Measurements from ENCODE around the gene ERC1.
"Not testable (repeated sequence)": the region's sequence is repeated elsewhere in the genome, so short reads cannot be mapped to it uniquely, and the experiment has no call there.

The ERC1 gene

DNA sequence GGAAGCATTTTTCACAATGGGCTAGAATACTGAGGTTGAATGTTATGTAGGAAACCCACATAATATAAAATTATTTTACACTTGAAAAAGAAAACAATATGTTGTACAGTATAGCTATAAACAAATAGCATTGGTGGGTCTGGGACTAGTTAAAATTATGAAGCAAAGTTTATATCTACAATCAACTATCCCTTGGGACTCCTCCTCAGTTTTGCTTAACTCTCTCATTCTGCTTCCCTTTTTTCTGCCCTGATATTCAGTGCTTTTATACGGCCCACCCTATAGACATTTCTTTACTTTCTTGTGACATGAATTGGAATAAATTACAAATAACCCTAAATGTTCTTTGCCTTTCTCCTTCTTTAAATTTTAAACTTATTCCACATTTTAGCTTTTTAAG, 302.9 kb downstream of the ERC1 start:
- no peak for DNase-seq

DNA sequence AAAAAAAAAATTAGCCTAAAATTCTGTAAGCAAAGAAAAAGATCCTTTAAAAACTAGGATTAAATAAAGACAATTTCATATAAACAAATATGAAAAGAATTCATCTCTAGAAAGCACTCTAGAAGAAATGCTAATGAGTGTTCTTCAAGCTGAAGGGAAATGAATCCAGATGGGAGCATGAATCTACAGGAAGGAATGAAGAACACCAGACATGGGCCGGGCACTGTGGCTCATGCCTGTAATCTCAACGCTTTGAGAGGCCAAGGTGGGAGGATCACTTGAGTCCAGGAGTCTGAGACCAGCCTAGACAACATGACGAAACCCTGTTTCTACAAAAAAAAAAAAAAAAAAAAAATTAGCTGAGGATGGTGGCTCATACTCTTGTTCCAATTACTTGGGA, 306.2 kb downstream of the ERC1 start:
- DNase-seq = no peak

DNA sequence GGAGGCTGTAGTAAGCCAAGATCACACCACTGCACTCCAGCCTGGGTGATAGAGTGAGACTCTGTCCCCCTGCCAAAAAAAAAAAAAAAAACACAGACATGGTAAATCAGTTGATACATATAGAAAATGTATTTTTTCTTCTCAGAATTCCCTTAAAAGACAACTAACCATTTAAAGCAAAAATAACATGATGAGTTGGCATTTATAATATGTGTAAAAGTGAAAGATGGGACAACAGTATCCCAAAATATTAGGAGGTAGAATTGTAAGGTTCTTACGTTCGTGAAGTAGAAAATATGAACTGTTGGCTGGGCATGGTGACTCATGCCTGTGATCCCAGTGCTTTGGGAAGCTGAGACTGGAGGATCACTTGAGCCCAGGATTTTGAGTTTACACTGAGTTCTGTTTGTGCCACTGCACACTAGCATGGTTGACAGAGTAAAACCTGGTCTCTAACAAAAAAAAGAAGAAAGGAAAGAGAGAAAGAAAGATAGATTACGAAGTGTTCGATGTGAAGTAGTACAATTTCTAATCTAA, 306.7 kb downstream of the ERC1 start:
- no peak for DNase-seq

DNA sequence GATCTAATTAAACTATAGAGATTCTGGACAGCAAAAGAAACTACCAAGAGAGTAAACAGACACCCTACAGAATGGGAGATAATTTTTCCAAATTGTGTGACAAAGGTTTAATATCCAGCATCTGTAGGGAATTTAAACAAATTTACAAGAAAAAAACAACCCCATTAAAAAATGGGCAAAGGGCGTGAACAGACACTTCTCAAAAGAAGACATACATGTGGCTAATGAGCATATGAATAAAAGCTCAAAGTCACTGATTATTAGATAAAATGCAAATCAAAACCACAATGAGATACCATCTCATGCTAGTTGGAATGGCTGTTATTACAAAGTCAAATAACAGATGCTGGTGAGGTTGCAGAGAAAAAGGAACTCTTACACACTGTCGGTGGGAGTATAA, 309.4 kb downstream of the ERC1 start:
- DNase-seq = no peak

DNA sequence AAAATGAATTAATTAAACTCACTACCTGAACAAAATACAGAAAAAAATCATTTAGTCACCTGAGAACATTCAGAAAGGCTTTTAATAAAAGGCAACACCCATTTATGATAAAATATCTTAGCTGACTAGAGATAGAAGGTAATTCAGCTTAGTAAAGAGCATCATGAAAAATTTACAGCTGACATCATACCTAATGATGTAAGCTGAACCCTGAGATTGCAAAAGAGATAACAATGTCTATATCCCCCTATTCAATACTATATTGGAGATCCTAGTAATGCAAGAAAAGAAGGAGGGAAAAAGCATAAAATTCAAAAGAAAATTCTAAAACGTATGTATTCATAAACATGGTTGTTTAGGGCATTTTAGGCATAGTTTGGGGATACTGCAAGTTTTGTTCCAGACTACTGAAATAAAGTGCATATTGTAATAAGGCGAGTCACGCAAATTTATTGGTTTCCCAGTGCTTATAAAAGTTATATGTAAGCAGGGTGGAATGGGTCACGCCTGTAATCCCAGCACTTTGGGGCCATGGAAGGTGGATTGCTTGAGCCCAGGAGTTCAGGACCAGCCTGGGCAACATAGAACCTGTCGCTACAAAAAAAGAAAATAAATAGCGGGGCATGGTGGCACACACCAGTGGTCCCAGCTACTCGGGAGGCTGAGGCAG, 311.3 kb downstream of the ERC1 start:
- DNase-seq = no peak

DNA sequence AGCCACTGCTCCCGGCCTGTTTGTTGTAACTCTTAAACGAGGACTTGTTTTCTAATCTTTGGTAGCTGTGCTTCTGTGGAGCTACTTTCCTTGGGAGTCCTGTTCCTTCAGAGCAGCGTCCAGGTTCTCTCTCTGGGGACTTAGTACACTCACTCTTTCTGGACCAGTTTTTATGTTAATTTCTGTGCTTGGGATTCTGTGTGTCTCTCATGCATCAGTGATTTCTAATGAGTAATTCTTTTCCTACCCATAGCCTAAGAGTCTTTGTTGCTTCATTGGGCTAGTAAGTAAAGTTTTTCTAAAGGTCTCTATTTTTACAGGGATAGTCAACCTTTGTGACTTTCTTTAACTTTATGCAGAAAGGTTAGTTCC, 314.0 kb downstream of the ERC1 start:
- no peak for DNase-seq

DNA sequence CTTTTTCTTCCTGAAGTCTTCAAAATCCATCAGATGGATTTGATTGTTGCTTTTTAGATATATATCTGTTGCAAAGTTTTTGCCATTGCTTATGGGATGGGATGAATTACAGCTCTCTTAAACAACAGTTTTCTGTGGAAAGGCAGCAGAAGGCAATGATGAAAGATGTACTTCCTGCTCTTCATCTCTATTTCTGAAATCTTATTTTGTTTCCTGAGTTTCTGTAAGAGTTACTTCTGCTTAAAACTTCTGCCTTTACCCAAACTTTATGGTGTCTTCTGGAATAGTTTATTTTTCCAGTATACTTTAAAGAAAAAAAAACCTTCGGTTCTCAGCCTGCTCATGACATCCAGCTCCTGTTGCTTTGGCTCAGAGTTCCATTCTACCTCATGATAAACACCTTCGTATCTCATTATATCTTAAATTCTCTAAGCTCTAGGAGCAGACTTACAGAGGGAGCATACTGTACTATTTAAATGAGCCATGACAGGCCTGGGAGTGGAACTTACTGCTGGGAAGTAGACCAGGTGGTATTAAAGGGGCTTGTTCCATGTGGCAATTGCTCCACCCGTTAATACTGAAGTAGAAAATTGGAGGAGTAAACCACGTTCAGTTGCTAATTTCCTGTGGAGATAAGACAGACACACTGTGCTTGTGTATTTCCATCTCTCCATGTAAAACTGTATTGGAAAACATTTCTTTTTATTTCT, 314.9 kb downstream of the ERC1 start:
- no peak for DNase-seq

DNA sequence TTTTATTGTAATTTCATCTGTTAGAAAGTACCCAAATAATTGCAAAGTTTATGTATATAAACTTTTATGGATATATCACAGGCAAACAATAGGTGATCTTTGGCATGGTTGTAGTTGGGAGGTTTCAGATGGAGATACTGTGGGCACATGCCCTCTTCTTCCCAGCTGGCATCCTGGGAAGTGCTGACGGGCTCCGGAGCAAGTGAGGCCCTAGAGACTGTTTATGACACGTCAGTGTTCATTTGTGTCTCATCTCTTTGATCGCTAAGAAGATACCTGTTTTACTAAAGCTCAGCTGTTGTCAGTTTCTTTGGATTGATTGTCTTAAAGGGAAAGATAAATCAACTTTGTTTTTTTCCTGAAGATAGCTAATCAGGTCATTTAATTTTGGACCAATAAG, 315.8 kb downstream of the ERC1 start:
- no peak for DNase-seq

DNA sequence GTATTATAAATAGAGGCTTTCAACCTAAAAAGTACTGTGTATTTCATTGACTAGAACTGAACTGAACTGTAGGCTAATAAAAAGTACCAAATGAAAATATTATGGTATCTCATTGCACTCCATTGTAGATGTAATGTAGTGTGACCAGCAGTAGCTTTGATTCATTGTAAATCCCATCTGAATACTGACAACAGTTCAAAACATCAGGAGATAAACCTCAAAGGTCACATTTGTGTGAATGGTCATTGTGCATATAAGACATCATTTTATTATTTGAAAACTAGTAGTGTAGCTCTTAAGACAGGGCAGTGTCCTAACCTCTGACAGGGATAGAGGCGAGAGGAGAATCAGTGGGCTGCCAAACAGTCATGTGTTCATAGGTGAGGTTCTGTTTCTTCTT, 316.8 kb downstream of the ERC1 start:
- DNase-seq = no peak

DNA sequence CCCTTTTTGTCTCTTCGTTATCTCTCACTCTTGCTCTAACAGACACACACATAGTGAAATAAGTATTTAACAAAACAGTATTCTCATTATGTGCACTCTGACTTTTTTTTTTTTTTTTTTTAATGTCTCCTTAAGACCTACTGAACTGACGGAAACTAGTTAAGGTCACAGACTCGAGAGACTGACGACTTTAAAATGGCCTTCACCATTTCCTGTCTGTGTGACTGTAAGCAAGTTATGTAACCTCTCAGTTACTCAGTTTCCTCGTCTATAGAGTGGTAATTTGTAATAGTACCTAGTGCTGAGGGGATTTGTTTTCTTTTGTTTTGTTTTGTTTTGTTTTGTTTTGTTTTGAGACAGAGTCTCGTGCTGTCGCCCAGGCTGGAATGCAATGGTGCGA, 318.6 kb downstream of the ERC1 start:
- DNase-seq = no peak

DNA sequence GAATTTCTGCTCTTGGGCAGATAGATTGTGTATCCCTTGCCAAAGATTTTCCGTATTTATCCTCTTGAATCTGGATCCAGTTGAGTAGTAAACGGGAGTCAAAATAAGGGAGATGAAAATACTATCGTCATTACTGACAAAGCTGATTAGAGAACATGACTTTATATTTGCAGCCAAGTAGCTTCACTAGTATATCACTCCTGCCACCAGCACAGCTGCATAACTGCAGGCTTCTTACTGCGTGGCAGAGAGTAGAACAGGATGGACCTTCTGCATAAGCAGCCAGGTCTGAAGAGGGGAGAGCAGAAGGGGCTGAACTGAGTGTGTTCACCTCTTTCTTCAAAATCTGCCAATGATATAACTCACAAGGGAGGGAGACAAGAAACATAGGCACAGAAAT, 319.6 kb downstream of the ERC1 start:
- DNase-seq = no peak

DNA sequence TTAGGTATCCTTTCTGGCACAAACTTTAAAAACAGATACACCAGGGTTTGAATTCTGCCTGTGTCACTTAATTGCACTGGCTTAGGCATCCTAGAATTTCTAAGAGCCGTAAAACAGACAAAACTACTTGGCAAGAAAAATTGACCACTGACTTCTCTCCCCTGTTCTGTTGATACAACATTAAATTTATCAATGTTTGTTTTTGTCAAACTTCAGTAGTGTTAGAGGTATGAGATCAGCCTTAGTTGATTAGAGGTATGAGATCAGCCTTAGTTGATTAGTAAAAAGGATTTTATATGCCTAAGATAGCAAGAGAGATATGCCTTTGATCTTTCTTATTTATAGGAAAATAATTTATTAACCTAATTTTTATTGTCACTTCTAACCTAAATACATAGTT, 320.1 kb downstream of the ERC1 start:
- DNase-seq = no peak

DNA sequence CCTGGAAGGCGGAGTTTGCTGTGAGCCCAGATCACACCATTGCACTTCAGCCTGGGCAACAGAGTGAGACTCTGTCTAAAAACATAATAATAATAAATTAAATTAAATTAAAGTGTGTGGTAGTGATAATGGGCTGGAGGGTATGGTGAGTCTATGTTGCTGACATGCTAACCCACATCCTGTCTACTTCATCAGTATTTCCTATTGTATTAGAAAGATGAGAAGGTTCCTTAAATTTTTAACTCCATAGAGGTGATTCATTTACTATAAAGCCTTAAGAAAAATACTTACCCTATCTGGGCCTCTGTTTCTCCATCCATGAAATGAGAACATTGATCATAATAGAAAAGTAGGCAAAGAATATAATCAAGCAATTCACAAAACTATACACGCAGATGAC, 322.9 kb downstream of the ERC1 start:
- no peak for DNase-seq

DNA sequence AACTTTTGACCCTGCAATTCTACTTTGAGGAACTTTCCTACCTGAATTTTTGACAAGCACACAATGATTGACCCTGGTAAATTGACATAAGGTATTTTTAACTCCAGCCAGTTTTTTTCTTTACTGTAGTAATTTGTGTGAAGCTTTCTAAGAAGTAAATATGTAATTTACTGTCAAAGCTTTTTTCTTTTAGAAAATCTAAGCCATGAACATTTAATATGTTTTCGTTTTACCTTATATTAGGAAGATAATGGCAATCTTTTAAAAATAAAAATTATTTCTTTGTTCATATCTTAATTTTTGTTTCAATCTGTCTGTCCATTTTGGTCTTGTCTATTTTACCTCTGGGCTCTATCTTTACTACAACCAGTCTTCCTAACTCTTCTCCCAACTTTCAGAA, 323.5 kb downstream of the ERC1 start:
- no peak for DNase-seq

DNA sequence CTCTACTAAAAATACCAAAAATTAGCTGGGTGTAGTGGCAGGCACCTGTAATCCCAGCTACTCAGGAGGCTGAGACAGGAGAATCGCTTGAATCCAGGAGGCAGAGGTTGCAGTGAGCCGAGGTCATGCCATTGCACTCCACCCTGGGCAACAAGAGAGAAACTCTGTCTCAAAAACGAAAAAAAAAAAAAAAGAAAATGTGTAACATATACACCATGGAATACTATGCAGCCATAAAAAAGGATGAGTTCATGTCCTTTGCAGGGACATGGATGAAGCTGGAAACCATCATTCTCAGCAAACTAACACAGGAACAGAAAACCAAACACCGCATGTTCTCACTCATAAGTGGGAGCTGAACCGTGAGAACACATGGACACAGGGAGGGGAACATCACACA, 326.0 kb downstream of the ERC1 start:
- not testable (repeated sequence) for DNase-seq

DNA sequence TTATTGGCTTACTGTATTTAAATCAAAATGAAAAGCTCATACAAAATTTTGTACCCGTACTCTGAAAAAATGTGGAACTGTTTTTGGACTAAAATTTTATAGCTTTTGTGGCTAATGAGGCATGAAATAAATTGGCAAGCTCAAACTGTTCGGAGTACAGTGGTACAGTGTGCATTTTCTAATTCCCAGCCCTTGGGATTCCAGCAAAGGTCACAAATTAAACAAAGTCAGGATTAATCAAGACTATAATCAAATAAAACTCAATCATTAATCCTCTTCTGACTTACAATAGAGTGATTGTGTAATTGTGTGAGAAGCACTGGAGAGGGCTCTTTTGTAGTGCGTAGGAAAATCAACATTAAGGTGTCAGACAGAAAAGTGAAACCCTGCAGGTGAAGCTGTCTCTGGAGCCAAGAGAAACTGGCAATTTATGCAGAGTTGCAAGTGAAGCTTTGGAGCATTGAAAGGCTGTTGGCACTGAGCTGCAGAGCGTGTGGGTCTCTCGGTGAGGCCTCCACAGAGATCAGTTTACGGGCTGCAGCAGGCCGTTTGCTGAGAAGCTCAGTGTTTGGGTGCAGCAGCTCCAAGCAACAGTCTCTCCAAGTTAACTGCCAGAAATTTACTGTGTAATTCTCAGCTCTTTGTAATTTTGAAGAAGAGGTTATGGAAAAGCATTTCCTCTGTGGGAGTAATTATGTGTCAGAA, 327.5 kb downstream of the ERC1 start:
- DNase-seq = no peak

DNA sequence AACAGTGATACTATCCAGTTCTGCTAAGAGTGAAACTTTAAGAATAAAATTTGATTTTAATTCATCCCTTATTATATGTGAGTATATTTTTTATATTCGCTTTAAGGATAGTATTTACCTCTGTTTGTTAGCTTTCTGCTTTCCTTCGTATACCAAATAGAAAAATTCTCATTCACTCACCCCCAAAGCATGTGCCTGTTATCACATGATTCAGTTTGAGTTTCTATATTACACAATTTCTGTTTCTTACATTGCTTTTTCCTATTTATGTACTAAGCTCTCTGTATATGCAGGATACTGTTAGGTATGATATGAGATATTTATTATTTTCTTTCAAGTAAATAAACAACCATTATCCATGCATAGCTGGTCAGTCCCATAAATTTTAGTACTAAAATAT, 328.2 kb downstream of the ERC1 start:
- no peak for DNase-seq

DNA sequence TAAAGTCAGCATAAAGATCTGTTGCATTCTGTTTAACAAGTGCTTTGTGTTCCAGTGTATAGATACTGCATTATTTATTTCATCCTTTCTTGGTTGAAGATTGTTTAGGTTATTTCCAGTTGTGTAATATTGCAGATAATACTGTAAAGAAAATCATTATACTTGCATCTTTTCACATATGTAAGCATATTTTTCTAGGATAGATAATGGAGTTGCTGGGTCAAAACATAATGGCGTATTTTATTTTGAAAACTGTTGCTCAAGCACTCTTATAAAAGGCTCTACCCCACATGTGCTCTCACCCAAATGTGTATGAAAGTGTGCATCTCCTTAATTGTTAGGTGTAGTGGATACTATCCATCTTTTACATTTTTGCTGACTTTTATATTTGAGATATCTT, 329.0 kb downstream of the ERC1 start:
- DNase-seq = no peak

DNA sequence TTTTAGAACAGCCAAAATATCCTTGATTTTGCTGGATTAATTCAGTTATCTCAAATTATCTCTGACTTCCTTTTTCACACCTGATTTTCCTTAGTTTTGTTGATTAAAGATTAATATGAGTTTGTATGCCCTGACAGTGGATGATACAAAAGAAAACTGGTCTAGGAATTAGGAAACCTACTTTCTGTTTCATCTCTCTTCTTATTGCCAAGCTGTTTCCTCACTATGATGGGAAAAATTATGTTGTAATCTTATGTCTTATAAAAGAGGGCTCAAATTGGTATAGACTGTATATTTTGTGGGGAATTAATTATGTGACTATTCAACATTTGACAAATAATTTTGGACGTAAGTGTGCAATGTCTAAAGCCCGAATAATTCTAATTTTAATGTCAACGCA, 331.8 kb downstream of the ERC1 start:
- no peak for DNase-seq

DNA sequence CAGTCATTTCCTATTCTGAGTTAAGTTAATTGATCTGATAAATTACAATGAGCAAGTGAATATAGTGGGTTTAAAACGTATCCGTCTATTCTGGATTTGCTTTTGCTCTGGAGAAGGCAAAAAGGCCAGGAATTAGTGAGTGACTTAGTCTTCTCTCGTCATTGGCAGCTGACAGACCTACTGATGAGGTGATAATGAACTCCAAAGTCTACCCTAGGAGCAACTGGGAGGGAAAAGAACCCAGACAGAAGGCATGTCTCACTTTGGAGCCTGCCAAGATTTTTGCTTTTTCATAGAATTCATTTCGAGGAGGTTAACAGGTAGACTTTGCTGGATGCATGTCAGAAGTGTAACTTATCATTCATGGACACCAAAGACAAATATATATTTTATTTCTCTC, 333.1 kb downstream of the ERC1 start:
- DNase-seq = no peak

DNA sequence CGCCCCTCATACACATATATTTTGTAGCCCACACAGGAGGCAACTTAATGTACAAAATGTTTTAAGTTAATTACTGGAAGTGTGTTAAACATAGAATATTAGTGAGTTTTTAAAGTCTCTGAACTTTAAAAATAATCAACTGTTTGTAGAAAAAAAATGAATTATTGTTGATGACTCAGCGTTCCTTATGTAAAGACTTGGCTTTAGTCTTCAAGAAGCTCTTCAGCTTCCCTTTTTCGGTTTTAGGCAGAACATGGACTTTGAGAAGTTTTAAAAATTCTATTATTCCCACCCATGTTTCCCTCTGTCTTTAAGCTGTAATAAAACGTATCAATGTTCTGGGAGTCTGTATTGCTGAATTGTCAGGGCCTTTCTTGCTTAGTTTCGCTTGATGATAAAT, 333.9 kb downstream of the ERC1 start:
- no peak for DNase-seq

DNA sequence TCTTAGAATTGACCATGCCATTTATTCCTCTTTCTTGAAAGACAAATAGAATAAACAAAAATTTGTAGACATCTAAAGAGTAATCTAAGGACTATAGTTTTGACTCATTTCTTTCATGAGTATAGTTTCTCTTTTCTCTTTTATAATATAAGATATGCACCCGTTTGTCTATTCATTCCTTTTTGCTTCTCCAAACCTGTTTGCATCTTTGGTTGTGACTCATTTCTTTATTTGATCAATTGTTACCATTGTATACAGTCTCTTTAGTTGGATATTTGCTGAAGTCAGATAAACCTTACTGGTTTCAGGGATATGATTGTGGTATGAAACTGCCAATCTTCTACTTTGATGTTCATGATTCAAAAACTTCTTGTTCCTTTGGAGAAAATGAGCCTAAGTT, 334.6 kb downstream of the ERC1 start:
- DNase-seq = no peak

DNA sequence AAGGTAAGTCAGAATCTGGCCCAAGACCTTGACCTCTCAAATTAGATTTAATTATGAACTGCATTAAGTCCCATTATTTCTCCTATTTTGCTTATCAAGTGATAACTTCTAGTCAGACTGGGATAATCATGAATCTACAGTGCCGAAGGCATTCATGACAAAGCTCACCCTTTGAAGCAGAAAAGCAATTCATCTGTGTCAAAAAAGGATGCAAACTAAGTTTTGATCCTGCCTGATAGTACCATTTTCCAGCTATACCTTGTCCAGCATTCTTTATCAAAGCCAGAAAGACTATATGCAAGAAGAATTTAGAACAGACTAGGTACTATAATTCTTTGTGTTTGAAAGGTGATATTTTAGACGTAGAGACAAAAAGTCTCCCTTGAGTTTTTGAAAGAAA, 335.2 kb downstream of the ERC1 start:
- no peak for DNase-seq

DNA sequence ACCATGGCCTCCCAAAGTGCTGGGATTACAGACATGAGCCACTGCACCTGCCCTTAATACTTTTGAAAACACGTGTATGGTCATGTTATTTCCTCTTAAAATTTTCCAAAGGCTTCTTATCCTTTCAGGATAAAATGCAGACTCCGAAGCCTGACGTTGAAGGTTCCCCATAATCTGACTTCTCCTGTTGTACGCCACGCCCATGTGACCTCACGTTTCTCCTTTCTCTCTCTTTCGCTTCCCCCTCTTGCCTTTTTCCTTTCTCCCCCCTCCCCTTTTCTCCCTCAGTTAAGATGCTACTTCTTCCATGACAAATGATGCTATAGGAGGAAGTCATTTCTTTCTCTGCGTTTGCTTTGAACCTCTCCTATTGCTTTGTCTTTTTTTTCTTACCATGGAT, 337.4 kb downstream of the ERC1 start:
- DNase-seq = no peak
